Kidney epithelial cell (primary cell): ENCODE data around the gene SOWAHB. TPM values are rescaled to one million over a fixed set of nuclear protein-coding genes. Genes with fewer than 3 reads are reported as not detected.

Experiments used
- DNase-seq: peaks from one replicate; pipeline ENCODE4 v3.0.0-alpha.2; 2010; ENCODE audit warnings: low read depth
- H3K27me3 ChIP-seq: 2 replicates; pipeline ENCODE4 v1.6.0; 2011; ENCODE audit warnings: low read length; ENCODE audit not compliant: control insufficient read depth, insufficient read depth
- H3K36me3 ChIP-seq: 2 replicates; pipeline ENCODE4 v1.5.1; 2011; ENCODE audit warnings: low read length; ENCODE audit not compliant: control insufficient read depth, insufficient read depth
- H3K4me3 ChIP-seq: 2 replicates; pipeline ENCODE4 v1.5.1; 2011; ENCODE audit warnings: low read depth, mild to moderate bottlenecking, control low read depth, low read length
- CTCF ChIP-seq: IDR thresholded peaks from 2 replicates; pipeline ENCODE4 v1.5.1; 2011; ENCODE audit warnings: mild to moderate bottlenecking, moderate library complexity, low read length, control low read depth, inconsistent platforms; ENCODE audit not compliant: insufficient read depth, poor library complexity, severe bottlenecking
- total RNA-seq: library from RNA; depleted of rRNA; stranded (reverse); fragments of >200 nt; gene quantifications from 2 replicates; pipeline ENCODE4 v1.2.3, GENCODE V29; 2015

Gene SOWAHB
- total RNA-seq, 1 donor from 2014 or later = 21.3 TPM

GRCh38 chr4:76856243-76857073, 41.5 kb downstream of the SOWAHB start:
- TF ChIP-seq CTCF = no peak
- no peak overlapping the region for H3K4me3 ChIP-seq
- H3K27me3 ChIP-seq = no peaks in the 10 kb centered on the region
- H3K36me3 ChIP-seq = no peaks in the 10 kb centered on the region
- DNase-seq = no peak

- DNase-seq = no peak
- Histone ChIP-seq H3K36me3 (no peaks in the 10 kb centered on the region), H3K27me3 (no peaks in the 10 kb centered on the region), H3K4me3 (no peak overlapping the region)
- TF ChIP-seq CTCF = no peak
Observed at GRCh38 chr4:76854858-76855257, 43.1 kb downstream of the SOWAHB start.

- Histone ChIP-seq H3K4me3 (no peak overlapping the region), H3K27me3 (no peaks in the 10 kb centered on the region), H3K36me3 (no peaks in the 10 kb centered on the region)
- no peak for DNase-seq
- TF ChIP-seq CTCF = no peak
Observed at GRCh38 chr4:76851375-76851774, 46.6 kb downstream of the SOWAHB start.

- peak; percentile 72 for DNase-seq
Observed at GRCh38 chr4:76850010-76850441, 47.9 kb downstream of the SOWAHB start.

More at GRCh38 chr4:76850010-76850441, 47.9 kb downstream of the SOWAHB start:
- Histone ChIP-seq H3K36me3 (no peaks in the 10 kb centered on the region), H3K27me3 (no peaks in the 10 kb centered on the region), H3K4me3 (no peak overlapping the region)
- no peak for TF ChIP-seq CTCF

Other genes with a start within 250 kb of the SOWAHB start
- 127 and 135 TPM in 2 replicates for gene SEPTIN11, start 51.6 kb upstream of the SOWAHB start, total RNA-seq
- gene CCNI, start 177.8 kb upstream of the SOWAHB start, total RNA-seq = 388 and 406 TPM in 2 replicates